ENCODE measurements around the gene RFC2.

The RFC2 gene

GRCh38 chr7:74280985-74281384 is 26.8 kb upstream of the RFC2 start:
- Histone ChIP-seq H3K27me3 (ENCODE audit: insufficient read depth, low read length) (no peaks in the 10 kb centered on the region), H3K4me3 (ENCODE audit: low read depth, low read length) (no peak overlapping the region), H2AFZ (ENCODE audit: low read length, unreplicated experiment) (no peak overlapping the region), H3K4me1 (ENCODE audit: control insufficient read depth, insufficient read depth, low read length, unreplicated experiment) (peaks cover 19% of the 10 kb centered on the region), H3K36me3 (ENCODE audit: insufficient read depth, low read length) (no peaks in the 10 kb centered on the region), H3K79me2 (ENCODE audit: control insufficient read depth, insufficient read depth, low read length, unreplicated experiment) (no peaks in the 10 kb centered on the region), H3K27ac (ENCODE audit: low read depth, low read length) (peak overlapping the region; percentile 99)

GRCh38 chr7:74277636-74278035 is 23.4 kb upstream of the RFC2 start:
- Histone ChIP-seq H3K79me2 (ENCODE audit: control insufficient read depth, insufficient read depth, low read length, unreplicated experiment) (no peaks in the 10 kb centered on the region), H3K27ac (ENCODE audit: low read depth, low read length) (no peak overlapping the region), H3K4me3 (ENCODE audit: low read depth, low read length) (no peak overlapping the region), H3K4me1 (ENCODE audit: control insufficient read depth, insufficient read depth, low read length, unreplicated experiment) (peaks cover 28% of the 10 kb centered on the region), H3K36me3 (ENCODE audit: insufficient read depth, low read length) (no peaks in the 10 kb centered on the region), H3K27me3 (ENCODE audit: insufficient read depth, low read length) (no peaks in the 10 kb centered on the region), H2AFZ (ENCODE audit: low read length, unreplicated experiment) (no peak overlapping the region)

- Histone ChIP-seq H3K4me3 (ENCODE audit: low read depth, low read length) (no peak overlapping the region), H3K4me1 (ENCODE audit: control insufficient read depth, insufficient read depth, low read length, unreplicated experiment) (peaks cover 26% of the 10 kb centered on the region), H3K79me2 (ENCODE audit: control insufficient read depth, insufficient read depth, low read length, unreplicated experiment) (no peaks in the 10 kb centered on the region), H3K27me3 (ENCODE audit: insufficient read depth, low read length) (no peaks in the 10 kb centered on the region), H3K27ac (ENCODE audit: low read depth, low read length) (no peak overlapping the region), H2AFZ (ENCODE audit: low read length, unreplicated experiment) (no peak overlapping the region), H3K36me3 (ENCODE audit: insufficient read depth, low read length) (no peaks in the 10 kb centered on the region)
Measured at GRCh38 chr7:74275401-74275881, 21.2 kb upstream of the RFC2 start.

- no peaks in the 10 kb centered on the region for H3K27me3 ChIP-seq (ENCODE audit: insufficient read depth, low read length)
- H2AFZ ChIP-seq (ENCODE audit: low read length, unreplicated experiment) = peak overlapping the region; percentile 50
- no peak overlapping the region for H3K4me3 ChIP-seq (ENCODE audit: low read depth, low read length)
- H3K79me2 ChIP-seq (ENCODE audit: control insufficient read depth, insufficient read depth, low read length, unreplicated experiment) = no peaks in the 10 kb centered on the region
- peaks cover 17% of the 10 kb centered on the region for H3K4me1 ChIP-seq (ENCODE audit: control insufficient read depth, insufficient read depth, low read length, unreplicated experiment)
- H3K27ac ChIP-seq (ENCODE audit: low read depth, low read length) = peak overlapping the region; percentile 98
- H3K36me3 ChIP-seq (ENCODE audit: insufficient read depth, low read length) = no peaks in the 10 kb centered on the region
Measured at GRCh38 chr7:74272305-74273038, 18.3 kb upstream of the RFC2 start.

GRCh38 chr7:74271742-74272141 is 17.5 kb upstream of the RFC2 start:
- Histone ChIP-seq H3K27me3 (ENCODE audit: insufficient read depth, low read length) (no peaks in the 10 kb centered on the region), H2AFZ (ENCODE audit: low read length, unreplicated experiment) (no peak overlapping the region), H3K79me2 (ENCODE audit: control insufficient read depth, insufficient read depth, low read length, unreplicated experiment) (no peaks in the 10 kb centered on the region), H3K4me1 (ENCODE audit: control insufficient read depth, insufficient read depth, low read length, unreplicated experiment) (peaks cover 17% of the 10 kb centered on the region), H3K4me3 (ENCODE audit: low read depth, low read length) (no peak overlapping the region), H3K36me3 (ENCODE audit: insufficient read depth, low read length) (no peaks in the 10 kb centered on the region), H3K27ac (ENCODE audit: low read depth, low read length) (peak overlapping the region; percentile 98)

- H3K36me3 ChIP-seq (ENCODE audit: insufficient read depth, low read length) = no peaks in the 10 kb centered on the region
- peaks cover 17% of the 10 kb centered on the region for H3K4me1 ChIP-seq (ENCODE audit: control insufficient read depth, insufficient read depth, low read length, unreplicated experiment)
- H2AFZ ChIP-seq (ENCODE audit: low read length, unreplicated experiment) = peak overlapping the region; percentile 85
- H3K4me3 ChIP-seq (ENCODE audit: low read depth, low read length) = peak overlapping the region; percentile 75
- peak overlapping the region; percentile 57; the same call in 1 of the 2 replicates for H3K27ac ChIP-seq (ENCODE audit: low read depth, low read length)
- H3K27me3 ChIP-seq (ENCODE audit: insufficient read depth, low read length) = no peaks in the 10 kb centered on the region
- H3K79me2 ChIP-seq (ENCODE audit: control insufficient read depth, insufficient read depth, low read length, unreplicated experiment) = no peaks in the 10 kb centered on the region
Measured at GRCh38 chr7:74269757-74270277, 15.6 kb upstream of the RFC2 start.

GRCh38 chr7:74267756-74268565 is 13.8 kb upstream of the RFC2 start:
- no peaks in the 10 kb centered on the region for H3K36me3 ChIP-seq (ENCODE audit: insufficient read depth, low read length)
- H3K4me1 ChIP-seq (ENCODE audit: control insufficient read depth, insufficient read depth, low read length, unreplicated experiment) = peaks cover 10% of the 10 kb centered on the region
- no peak overlapping the region for H3K27ac ChIP-seq (ENCODE audit: low read depth, low read length)
- H3K79me2 ChIP-seq (ENCODE audit: control insufficient read depth, insufficient read depth, low read length, unreplicated experiment) = no peaks in the 10 kb centered on the region
- H3K4me3 ChIP-seq (ENCODE audit: low read depth, low read length) = no peak overlapping the region
- H2AFZ ChIP-seq (ENCODE audit: low read length, unreplicated experiment) = no peak overlapping the region
- no peaks in the 10 kb centered on the region for H3K27me3 ChIP-seq (ENCODE audit: insufficient read depth, low read length)

- H3K27me3 ChIP-seq (ENCODE audit: insufficient read depth, low read length) = no peaks in the 10 kb centered on the region
- no peak overlapping the region for H3K27ac ChIP-seq (ENCODE audit: low read depth, low read length)
- no peaks in the 10 kb centered on the region for H3K79me2 ChIP-seq (ENCODE audit: control insufficient read depth, insufficient read depth, low read length, unreplicated experiment)
- no peaks in the 10 kb centered on the region for H3K4me1 ChIP-seq (ENCODE audit: control insufficient read depth, insufficient read depth, low read length, unreplicated experiment)
- H3K36me3 ChIP-seq (ENCODE audit: insufficient read depth, low read length) = no peaks in the 10 kb centered on the region
- H3K4me3 ChIP-seq (ENCODE audit: low read depth, low read length) = no peak overlapping the region
- no peak overlapping the region for H2AFZ ChIP-seq (ENCODE audit: low read length, unreplicated experiment)
Measured at GRCh38 chr7:74266191-74266963, 12.2 kb upstream of the RFC2 start.

GRCh38 chr7:74263399-74264120 is 9.4 kb upstream of the RFC2 start:
- Histone ChIP-seq H3K27ac (ENCODE audit: low read depth, low read length) (no peak overlapping the region), H2AFZ (ENCODE audit: low read length, unreplicated experiment) (no peak overlapping the region), H3K4me3 (ENCODE audit: low read depth, low read length) (no peak overlapping the region), H3K27me3 (ENCODE audit: insufficient read depth, low read length) (no peaks in the 10 kb centered on the region), H3K36me3 (ENCODE audit: insufficient read depth, low read length) (no peaks in the 10 kb centered on the region), H3K79me2 (ENCODE audit: control insufficient read depth, insufficient read depth, low read length, unreplicated experiment) (no peaks in the 10 kb centered on the region), H3K4me1 (ENCODE audit: control insufficient read depth, insufficient read depth, low read length, unreplicated experiment) (no peaks in the 10 kb centered on the region)
